GM19328 (cell line): ENCODE data around the gene CACNB3.

Experiments used
- ATAC-seq: cut with Tn5 transposase; IDR thresholded peaks from one replicate; pipeline ENCODE4 v1.9.1; 2021; ENCODE audit warnings: mild to moderate bottlenecking, moderate library complexity; ENCODE audit not compliant: unreplicated experiment

The CACNB3 gene

DNA sequence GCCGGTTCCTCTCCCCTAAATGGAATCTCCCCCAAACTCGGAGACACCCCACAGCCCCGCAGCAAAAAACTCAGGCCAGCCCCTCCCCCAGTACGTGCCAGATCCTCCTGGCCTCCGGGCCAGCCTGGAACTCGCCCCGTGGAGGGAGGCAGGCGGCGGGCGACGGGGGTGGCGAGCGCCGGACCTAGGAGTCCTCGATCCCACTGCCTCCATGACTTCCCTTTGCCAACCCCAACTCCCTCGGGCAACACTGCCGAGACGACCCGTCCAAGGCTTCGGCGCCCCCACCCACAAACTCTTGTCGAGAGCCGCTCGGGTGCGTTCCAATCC, 29.8 kb upstream of the CACNB3 start:
- ATAC-seq = no peak

- no peak for ATAC-seq
Observed at GRCh38 chr12:48788854-48789775, 29.2 kb upstream of the CACNB3 start, which contains the start of gene ADCY6. Gene ADCY6, minus strand, starts transcription at chr12:48789089. Its CDS starts 5,655 bp downstream, at chr12:48783434.

DNA sequence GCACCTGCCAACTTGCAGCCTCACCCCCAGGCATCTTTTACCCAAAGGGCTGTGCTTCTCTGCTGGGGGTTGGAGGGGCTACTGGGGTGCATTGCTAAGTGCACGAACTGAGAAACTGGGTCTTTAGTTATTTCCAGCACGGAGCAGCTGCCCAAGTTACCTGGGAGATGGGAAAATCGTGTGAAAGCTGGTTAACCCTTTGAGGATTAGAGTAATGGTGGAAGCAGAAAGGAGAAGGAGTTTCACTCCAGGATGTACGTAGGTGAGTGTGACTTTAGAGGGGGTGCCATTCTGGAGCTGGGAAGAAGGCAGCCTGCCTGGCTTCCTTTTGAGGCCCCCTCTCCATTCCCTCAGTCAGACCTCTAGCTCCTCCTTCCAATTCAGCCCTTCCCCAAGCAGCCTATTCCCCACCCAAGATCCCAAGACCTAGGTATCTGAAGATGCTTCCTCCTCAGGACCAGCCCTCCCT, 28.4 kb upstream of the CACNB3 start:
- no peak for ATAC-seq

- no peak for ATAC-seq
Observed at GRCh38 chr12:48793696-48794095, 24.6 kb upstream of the CACNB3 start.

DNA sequence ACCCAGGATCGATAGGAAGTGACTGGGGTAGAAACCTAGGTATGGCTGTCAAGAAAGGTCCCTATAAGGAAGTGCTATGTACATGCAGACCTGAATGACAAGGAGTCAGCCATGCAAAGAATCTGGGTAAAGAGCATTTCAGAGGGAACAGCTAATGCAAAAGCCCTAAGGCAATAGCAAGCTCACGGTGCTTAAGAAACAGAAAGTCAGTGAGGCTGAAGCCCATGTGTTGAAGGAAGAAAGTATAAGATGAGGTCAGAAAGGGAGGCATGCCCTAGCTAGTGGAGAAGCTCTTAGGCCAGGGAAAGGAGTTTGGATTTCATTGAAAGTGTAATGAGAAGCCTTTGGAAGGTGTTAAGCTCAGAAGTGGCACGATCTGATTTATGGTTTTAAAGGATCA, 23.4 kb upstream of the CACNB3 start:
- no peak for ATAC-seq

DNA sequence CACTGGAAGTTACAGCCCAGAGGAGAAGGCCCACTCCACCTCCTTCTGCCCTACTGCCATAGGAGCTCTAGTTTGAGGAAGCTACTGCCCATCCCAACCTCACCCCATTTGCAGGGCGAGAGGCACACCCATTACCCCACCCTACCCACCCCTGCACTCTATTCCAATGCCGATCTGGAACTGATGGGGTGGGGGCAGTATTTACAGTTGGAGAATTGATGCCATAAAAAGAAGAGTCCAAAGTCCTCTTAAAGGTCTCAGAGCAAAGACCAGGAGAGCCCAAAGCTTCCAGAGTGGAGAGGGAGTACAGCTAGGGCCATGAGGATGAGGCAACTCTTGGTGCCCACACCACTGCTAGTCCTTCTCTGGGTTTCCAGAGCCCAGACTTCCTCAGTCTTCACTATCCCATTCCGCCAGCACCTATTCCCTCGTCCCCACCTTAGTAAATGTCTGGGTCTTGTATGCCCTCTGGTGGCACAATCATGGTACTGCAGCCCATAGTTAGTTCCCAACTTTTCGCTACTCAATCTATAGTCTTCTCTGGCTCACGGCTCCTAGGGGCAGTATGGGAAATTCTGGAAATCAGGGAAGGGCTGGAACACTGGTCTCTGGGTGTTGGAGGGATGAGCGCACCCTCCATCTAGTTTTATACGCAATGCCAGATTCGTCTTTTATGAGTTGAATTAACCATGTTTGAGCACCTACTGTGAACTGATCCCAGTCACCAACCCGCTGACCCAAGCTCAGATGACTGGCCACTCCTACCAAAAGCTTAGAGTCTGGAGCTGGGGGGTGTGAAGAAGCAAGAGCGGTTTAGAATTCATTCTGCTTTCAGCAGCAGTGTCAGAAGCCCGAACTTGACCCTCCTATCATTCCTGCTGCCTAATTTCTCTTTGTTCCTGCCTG, 22.5 kb upstream of the CACNB3 start:
- ATAC-seq = no peak

GRCh38 chr12:48796976-48797375, 21.3 kb upstream of the CACNB3 start:
- ATAC-seq = no peak

- ATAC-seq = no peak
Observed at GRCh38 chr12:48800457-48800856, 17.8 kb upstream of the CACNB3 start.

- no peak for ATAC-seq
Observed at GRCh38 chr12:48800971-48801370, 17.3 kb upstream of the CACNB3 start.

- ATAC-seq = no peak
Observed at GRCh38 chr12:48803675-48804074, 14.6 kb upstream of the CACNB3 start.

DNA sequence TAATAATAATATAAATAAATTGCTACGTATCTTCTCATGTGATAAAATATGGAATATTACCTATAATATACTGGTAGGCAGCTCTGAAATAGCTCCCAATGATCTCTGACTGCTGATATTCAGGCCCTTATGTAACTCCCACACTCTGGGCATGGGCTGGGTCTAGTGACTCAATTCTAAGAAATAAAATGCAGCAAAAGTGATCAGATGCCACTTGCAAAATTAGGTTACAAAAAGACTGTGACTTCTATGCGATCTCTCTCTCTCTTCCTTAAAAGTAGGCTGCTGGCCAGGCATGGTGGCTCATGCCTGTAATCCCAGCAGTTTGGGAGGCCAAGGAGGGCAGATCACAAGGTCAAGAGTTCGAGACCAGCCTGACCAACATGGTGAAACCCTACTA, 10.3 kb upstream of the CACNB3 start:
- ATAC-seq = no peak

DNA sequence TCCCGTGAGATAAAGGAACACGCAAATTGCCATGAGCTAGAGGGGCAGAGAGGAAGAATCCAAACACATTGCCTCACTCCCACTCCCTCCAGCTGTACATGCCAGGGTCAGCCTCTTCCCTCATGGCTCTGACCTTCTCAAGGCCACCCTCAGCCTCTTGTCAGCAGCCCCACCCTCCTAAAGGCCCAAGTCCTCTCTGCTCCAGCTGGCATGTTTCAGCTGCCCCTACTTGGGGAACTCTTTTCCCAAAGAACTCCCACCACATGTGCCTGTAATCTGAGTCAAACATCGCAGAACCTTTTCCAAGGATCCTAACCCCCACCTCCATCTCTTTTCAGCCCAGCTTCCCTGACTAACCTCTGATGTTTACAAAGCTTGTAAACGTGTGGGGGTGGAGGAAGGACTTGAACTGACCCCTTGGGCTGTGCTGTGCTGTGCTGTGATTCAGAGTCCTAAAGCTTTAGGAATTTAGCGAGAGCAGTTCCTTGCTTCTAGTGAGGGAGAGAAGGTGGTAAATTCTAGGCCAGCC, 7.3 kb upstream of the CACNB3 start:
- no peak for ATAC-seq

DNA sequence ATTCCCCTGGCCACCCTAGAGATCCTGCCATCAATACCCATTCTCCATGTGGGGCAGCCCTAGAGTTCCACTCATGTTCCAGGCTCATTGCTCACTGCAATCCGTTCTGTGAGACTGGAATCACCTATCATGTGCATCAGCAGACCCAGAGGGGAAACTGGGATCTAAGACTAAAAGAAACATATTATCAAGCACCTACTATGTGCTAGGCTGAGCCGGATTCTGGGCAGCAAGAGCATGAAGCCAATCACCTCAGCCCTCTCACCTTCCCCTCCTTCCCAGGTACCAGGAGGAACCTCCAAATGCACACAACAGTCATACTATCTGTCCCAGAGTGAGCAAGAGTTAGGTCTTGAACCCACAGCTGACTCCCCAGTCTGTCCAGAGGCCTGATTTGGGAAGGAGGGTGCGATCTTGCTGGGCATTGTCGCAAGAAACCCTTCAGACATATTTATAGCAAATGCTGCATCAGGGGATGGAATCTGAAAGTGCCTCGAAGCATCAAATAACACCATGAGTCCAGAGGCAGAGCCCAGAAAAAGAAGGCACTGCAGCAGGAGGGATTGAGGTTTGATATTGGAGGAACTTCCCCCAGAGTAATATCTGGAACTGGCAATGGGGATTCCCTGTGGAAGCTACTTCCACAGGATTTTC, 6.7 kb upstream of the CACNB3 start:
- no peak for ATAC-seq

GRCh38 chr12:48812389-48812788, 5.9 kb upstream of the CACNB3 start:
- no peak for ATAC-seq

- no peak for ATAC-seq
Observed at GRCh38 chr12:48813465-48814261, 4.6 kb upstream of the CACNB3 start.

- ATAC-seq = peak; percentile 74
Observed at GRCh38 chr12:48814262-48815125, 3.8 kb upstream of the CACNB3 start.

- ATAC-seq = peak; percentile 25
Observed at GRCh38 chr12:48815126-48816110, 2.9 kb upstream of the CACNB3 start.
